Adrenal gland (tissue), 5 donors: ENCODE measurements around the gene TBC1D14.

Experiments
- CTCF ChIP-seq, 6 experiments: fragments of 450-650 bp in 4 of 6; fragments of 200-600 bp in 2 of 6; sonication (generic) in 1 of 6; IDR thresholded peaks; 1 replicate in 5 of 6; 2 replicates in 1 of 6; pipeline versions ENCODE4 v1.5.1 to v1.8.0; 2016 to 2021; ENCODE audit warnings: antibody characterized with exemption in 6 of 6, mild to moderate bottlenecking in 2 of 6, moderate library complexity in 1 of 6
- POLR2A ChIP-seq, 2 donors: fragments of 450-650 bp; IDR thresholded peaks; one replicate each; pipeline ENCODE4 v1.6.1; 2017; ENCODE audit warnings: antibody characterized with exemption in 2 of 2, mild to moderate bottlenecking in 2 of 2, moderate library complexity in 1 of 2
- donor health status: DM: no; HTN: no; CAD: no.

- TF ChIP-seq CTCF (IDR thresholded peaks at IDR 0.05), result no peak
- TF ChIP-seq POLR2A (IDR thresholded peaks at IDR 0.05), result no peak
Measured at GRCh38 chr4:7045553-7045952, 135.9 kb downstream of the TBC1D14 start.
